ENCODE measurements around the gene RBM4B. TPM values are rescaled to one million over a fixed set of nuclear protein-coding genes. Genes with fewer than 3 reads are reported as not detected.

The RBM4B gene
- total and polyA plus RNA-seq, 4 donors = 7.1 to 13.8 (median 10.6) TPM

DNA sequence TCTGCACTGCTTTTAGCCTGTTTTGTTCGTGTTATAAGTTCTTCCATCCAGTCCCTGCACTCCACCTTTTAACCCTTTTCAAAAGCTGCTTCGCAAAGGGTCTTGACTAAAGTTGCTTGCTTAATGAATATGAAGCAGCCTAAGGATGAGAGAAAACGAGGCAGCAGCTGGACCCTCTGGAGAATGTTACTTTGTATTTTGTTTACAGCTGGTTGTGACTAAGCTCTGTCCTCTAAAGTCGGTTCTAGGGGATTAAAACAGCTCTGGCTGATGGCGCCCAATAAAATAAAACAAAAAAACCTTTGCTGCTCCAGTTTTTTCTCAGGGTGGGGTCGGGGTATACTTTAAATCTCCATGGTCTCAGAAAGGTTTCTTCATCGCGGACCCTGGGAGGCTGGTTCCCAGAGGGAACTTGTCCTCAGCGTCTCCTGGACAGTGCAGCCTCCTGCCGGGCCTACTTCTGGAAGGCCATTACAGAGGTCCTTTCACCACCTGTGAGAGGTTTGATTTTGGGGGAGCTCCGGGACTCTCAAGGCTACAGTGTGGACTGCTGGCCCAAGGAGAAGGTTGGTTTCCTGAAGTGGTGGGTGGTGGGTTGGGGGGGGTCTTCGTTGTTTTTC, 40.0 kb downstream of the RBM4B start:
- WGBS = 63% methylated on average over 12 of the region's 12 CpGs
- H3K27ac ChIP-seq (ENCODE audit: low read depth in 1 of 2, low read length in 2 of 2) = peak overlapping the region; percentile 44 to 68
- peak overlapping the region; percentile 22 to 60 (median 46) for H3K4me3 ChIP-seq (ENCODE audit: low read depth in 1 of 3, low read length in 3 of 3)
- peaks cover 3 to 22% (median 11%) of the 10 kb centered on the region in 4 donors for H3K36me3 ChIP-seq (ENCODE audit: control insufficient read depth in 4 of 4, insufficient read depth in 3 of 4, low read depth in 1 of 4, low read length in 3 of 4)
- no peaks in the 10 kb centered on the region for H3K27me3 ChIP-seq (ENCODE audit: control insufficient read depth in 4 of 4, insufficient read depth in 4 of 4, low read length in 3 of 4)
- TF ChIP-seq RAD21 (IDR thresholded peaks at IDR 0.05) = no peak
- TF ChIP-seq RXRA (IDR thresholded peaks at IDR 0.05) = no peak
- no peak for TF ChIP-seq JUND (IDR thresholded peaks at IDR 0.05)
- no peak for TF ChIP-seq FOXA2 (IDR thresholded peaks at IDR 0.05)
- TF ChIP-seq TAF1 (conservative IDR thresholded peaks at IDR 0.05) = no peak
- TF ChIP-seq EGR1 (IDR thresholded peaks at IDR 0.05; ENCODE audit: low read depth in 2 of 2) = no peak
- no peak for TF ChIP-seq HNF4A (conservative IDR thresholded peaks at IDR 0.05)
- no peak for TF ChIP-seq GABPA (IDR thresholded peaks at IDR 0.05 in 1 of 2, conservative IDR thresholded peaks at IDR 0.05 in 1 of 2)
- TF ChIP-seq MAX (IDR thresholded peaks at IDR 0.05) = no peak
- TF ChIP-seq YY1 (IDR thresholded peaks at IDR 0.05) = no peak
- no peak for TF ChIP-seq REST (IDR thresholded peaks at IDR 0.05)
- no peak for TF ChIP-seq NR2F2 (IDR thresholded peaks at IDR 0.05)
- H3K9me3 ChIP-seq (ENCODE audit: control insufficient read depth in 4 of 4, low read length in 3 of 4) = no peaks in the 10 kb centered on the region
- H3K4me1 ChIP-seq (ENCODE audit: control insufficient read depth in 4 of 4, insufficient read depth in 4 of 4, low read length in 3 of 4) = peaks cover 5 to 53% (median 44%) of the 10 kb centered on the region in 4 donors
- no peak overlapping the region for H3K9ac ChIP-seq (ENCODE audit: low read depth in 1 of 2, low read length in 2 of 2)
- no peak for DNase-seq (ENCODE audit: low spot score)

GRCh38 chr11:66636411-66636810, 41.3 kb downstream of the RBM4B start:
- Histone ChIP-seq H3K27ac (ENCODE audit: low read depth in 1 of 2, low read length in 2 of 2) (peak overlapping the region in 1 of 2 donors; percentile 27), H3K4me1 (ENCODE audit: control insufficient read depth in 4 of 4, insufficient read depth in 4 of 4, low read length in 3 of 4) (peaks cover 5 to 41% (median 32%) of the 10 kb centered on the region in 4 donors), H3K4me3 (ENCODE audit: low read depth in 1 of 3, low read length in 3 of 3) (no peak overlapping the region), H3K36me3 (ENCODE audit: control insufficient read depth in 4 of 4, insufficient read depth in 3 of 4, low read depth in 1 of 4, low read length in 3 of 4) (peaks cover 3 to 16% (median 9%) of the 10 kb centered on the region in 4 donors), H3K9me3 (ENCODE audit: control insufficient read depth in 4 of 4, low read length in 3 of 4) (no peaks in the 10 kb centered on the region), H3K9ac (ENCODE audit: low read depth in 1 of 2, low read length in 2 of 2) (no peak overlapping the region), H3K27me3 (ENCODE audit: control insufficient read depth in 4 of 4, insufficient read depth in 4 of 4, low read length in 3 of 4) (no peaks in the 10 kb centered on the region)
- DNase-seq (ENCODE audit: low spot score) = no peak
- TF ChIP-seq YY1 (IDR thresholded peaks at IDR 0.05) (no peak), NR2F2 (IDR thresholded peaks at IDR 0.05) (no peak), EGR1 (IDR thresholded peaks at IDR 0.05; ENCODE audit: low read depth in 2 of 2) (no peak), GABPA (IDR thresholded peaks at IDR 0.05 in 1 of 2, conservative IDR thresholded peaks at IDR 0.05 in 1 of 2) (no peak), RAD21 (IDR thresholded peaks at IDR 0.05) (no peak), SP1 (IDR thresholded peaks at IDR 0.05) (no peak), CTCF (IDR thresholded peaks at IDR 0.05; ENCODE audit: low read depth, low read length, missing input control) (no peak), MAX (IDR thresholded peaks at IDR 0.05) (no peak), JUND (IDR thresholded peaks at IDR 0.05) (no peak), TAF1 (conservative IDR thresholded peaks at IDR 0.05) (no peak)
- TF ChIP-seq, protein P1, sequence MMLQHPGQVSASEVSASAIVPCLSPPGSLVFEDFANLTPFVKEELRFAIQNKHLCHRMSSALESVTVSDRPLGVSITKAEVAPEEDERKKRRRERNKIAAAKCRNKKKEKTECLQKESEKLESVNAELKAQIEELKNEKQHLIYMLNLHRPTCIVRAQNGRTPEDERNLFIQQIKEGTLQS (IDR thresholded peaks at IDR 0.05) = no peak
- WGBS = 80% methylated on average over 3 of the region's 3 CpGs

All from liver (tissue), 9 donors.